Neuronal stem cell (in vitro differentiated cells): ENCODE measurements around the gene TCEANC2. TPM values are rescaled to one million over a fixed set of nuclear protein-coding genes. Genes with fewer than 3 reads are reported as not detected.
"Not testable (repeated sequence)": the region's sequence is repeated elsewhere in the genome, so short reads cannot be mapped to it uniquely, and the experiment has no call there.

ENCODE experiments used
- DNase-seq: peaks from one replicate; pipeline ENCODE4 v3.0.0-alpha.2; 2013; ENCODE audit warnings: low spot score
- H2AFZ ChIP-seq: one replicate; pipeline ENCODE4 v1.6.1; 2013; ENCODE audit warnings: mild to moderate bottlenecking, low read length, inconsistent platforms
- H2AK5ac ChIP-seq: 2 replicates; pipeline ENCODE4 v1.6.1; 2013; ENCODE audit warnings: low read depth, mild to moderate bottlenecking, inconsistent platforms, low read length, moderate library complexity, mixed read lengths
- H2BK120ac ChIP-seq: 2 replicates; pipeline ENCODE4 v1.6.1; 2013; ENCODE audit warnings: low read depth, mild to moderate bottlenecking, inconsistent platforms, low read length, moderate library complexity, mixed read lengths
- H2BK12ac ChIP-seq: one replicate; pipeline ENCODE4 v1.6.1; 2013; ENCODE audit warnings: low read length, inconsistent platforms
- H2BK15ac ChIP-seq: 2 replicates; pipeline ENCODE4 v1.6.1; 2013; ENCODE audit warnings: mild to moderate bottlenecking, low read length, inconsistent platforms, mixed read lengths
- H2BK5ac ChIP-seq: one replicate; pipeline ENCODE4 v1.6.1; 2013; ENCODE audit warnings: inconsistent platforms, mild to moderate bottlenecking, low read length, moderate library complexity
- H3K14ac ChIP-seq: one replicate; pipeline ENCODE4 v1.6.1; 2013; ENCODE audit warnings: low read length, inconsistent platforms
- H3K18ac ChIP-seq: 2 replicates; pipeline ENCODE4 v1.6.1; 2013; ENCODE audit warnings: low read length, inconsistent platforms
- H3K23ac ChIP-seq: 2 replicates; pipeline ENCODE4 v1.6.1; 2013; ENCODE audit warnings: low read depth, mild to moderate bottlenecking, mixed read lengths, low read length, inconsistent platforms; ENCODE audit not compliant: poor library complexity
- H3K27ac ChIP-seq: replicated peaks from 3 replicates; pipeline ENCODE4 v1.5.1; 2013; ENCODE audit warnings: low read length, inconsistent platforms
- H3K27me3 ChIP-seq, 3 experiments: 2 replicates each; pipeline ENCODE4 v1.6.1; 2013; ENCODE audit warnings: low read length in 3 of 3, mild to moderate bottlenecking in 2 of 3, inconsistent platforms in 1 of 3, low read depth in 1 of 3, mixed read lengths in 1 of 3, moderate library complexity in 1 of 3; ENCODE audit not compliant: control insufficient read depth in 3 of 3, insufficient read depth in 3 of 3
- H3K36me3 ChIP-seq, 2 donors: replicated peaks in 1 of 2; 2 replicates each; pipeline ENCODE4 v1.6.1; 2013; ENCODE audit warnings: low read length in 2 of 2; ENCODE audit not compliant: control insufficient read depth in 2 of 2, insufficient read depth in 2 of 2
- H3K4ac ChIP-seq: 2 replicates; pipeline ENCODE4 v1.6.1; 2013; ENCODE audit warnings: inconsistent platforms, mild to moderate bottlenecking, low read length, moderate library complexity
- H3K4me1 ChIP-seq, 2 donors: 1 replicate in 1 of 2; 2 replicates in 1 of 2; pipeline ENCODE4 v1.6.1; 2013; ENCODE audit warnings: low read length in 2 of 2, low read depth in 1 of 2; ENCODE audit not compliant: control insufficient read depth in 2 of 2, insufficient read depth in 1 of 2
- H3K4me2 ChIP-seq: one replicate; pipeline ENCODE4 v1.6.1; 2013; ENCODE audit warnings: mild to moderate bottlenecking, low read length, inconsistent platforms; ENCODE audit not compliant: insufficient read depth, poor library complexity, severe bottlenecking
- H3K4me3 ChIP-seq, 2 donors: 2 replicates each; pipeline ENCODE4 v1.5.1; 2013; ENCODE audit warnings: low read length in 2 of 2, mild to moderate bottlenecking in 2 of 2, inconsistent platforms in 1 of 2, moderate library complexity in 1 of 2
- H3K79me1 ChIP-seq: one replicate; pipeline ENCODE4 v1.6.1; 2013; ENCODE audit warnings: low read depth, mild to moderate bottlenecking, inconsistent platforms, low read length, moderate library complexity
- H3K9ac ChIP-seq: one replicate; pipeline ENCODE4 v1.6.1; 2013; ENCODE audit warnings: mild to moderate bottlenecking, low read depth, low read length, inconsistent platforms; ENCODE audit not compliant: poor library complexity
- H3K9me3 ChIP-seq, 2 donors: replicated peaks in 1 of 2; 2 replicates each; pipeline versions ENCODE3 to v1.6.1; 2013; ENCODE audit warnings: low read length in 2 of 2, mild to moderate bottlenecking in 2 of 2, inconsistent platforms in 1 of 2, low read depth in 1 of 2, mixed read lengths in 1 of 2, moderate library complexity in 1 of 2; ENCODE audit not compliant: control insufficient read depth in 2 of 2, insufficient read depth in 1 of 2
- H4K8ac ChIP-seq: one replicate; pipeline ENCODE4 v1.6.1; 2013; ENCODE audit warnings: low read depth, mild to moderate bottlenecking, inconsistent platforms, low read length, moderate library complexity
- H4K91ac ChIP-seq: one replicate; pipeline ENCODE4 v1.6.1; 2013; ENCODE audit warnings: low read length, low read depth, mild to moderate bottlenecking, inconsistent platforms; ENCODE audit not compliant: poor library complexity
- WGBS, 2 donors: extraction: QIAGEN DNeasy Blood & Tissue Kit; methylation state at CpG; one replicate each; pipeline ENCODE4 v1.1.7; 2013; ENCODE audit warnings: missing lambda C conversion rate in 2 of 2, mixed read lengths in 1 of 2; ENCODE audit not compliant: insufficient read length in 2 of 2, insufficient replicate concordance in 1 of 2; ENCODE audit errors: extremely low coverage in 2 of 2; 5-methylcytosine and 5-hydroxymethylcytosine counted together
- polyA plus RNA-seq, 2 experiments: library from polyadenylated mRNA; stranded (reverse); fragments of 200-250 nt; gene quantifications; one replicate each; pipeline ENCODE4 v1.2.3, GENCODE V29; 2013

TCEANC2 gene
- polyA plus RNA-seq (2013, experiment 1 of 2): 3.7 TPM
- polyA plus RNA-seq (2013, experiment 2 of 2): 3.8 TPM

- H3K79me1 ChIP-seq: no peaks in the 10 kb centered on the region
- H3K18ac ChIP-seq: peak within 1 kb of the TSS; percentile 92
- H2AK5ac ChIP-seq: peak within 1 kb of the TSS; percentile 23
- H2BK120ac ChIP-seq: peak within 1 kb of the TSS; percentile 34
- no peak within 1 kb of the TSS for H4K91ac ChIP-seq
- H3K4me2 ChIP-seq: peak within 1 kb of the TSS; percentile 64
- H2BK5ac ChIP-seq: peak within 1 kb of the TSS; percentile 97
- H3K14ac ChIP-seq: no peak within 1 kb of the TSS
- peaks cover 2 to 4% of the 10 kb centered on the region in 2 donors for H3K4me1 ChIP-seq
- WGBS, 2 donors: no CpG with 5 or more reads among the region's 59 CpGs
- H2BK15ac ChIP-seq: peak within 1 kb of the TSS; percentile 70
- peak within 1 kb of the TSS; percentile 94 for H2AFZ ChIP-seq
- H2BK12ac ChIP-seq: no peak within 1 kb of the TSS
- peak; percentile 96 for DNase-seq
- H3K27ac ChIP-seq: peak within 1 kb of the TSS; percentile 95
- no peak within 1 kb of the TSS for H3K4ac ChIP-seq
- H3K4me3 ChIP-seq: peak within 1 kb of the TSS; percentile 67 to 93
- H3K9me3 ChIP-seq: no peaks in the 10 kb centered on the region
- H4K8ac ChIP-seq: no peak within 1 kb of the TSS
- peak within 1 kb of the TSS; percentile 95 for H3K9ac ChIP-seq
- no peaks in the 10 kb centered on the region for H3K27me3 ChIP-seq
- no peaks in the 10 kb centered on the region for H3K36me3 ChIP-seq
- peak within 1 kb of the TSS; percentile 82 for H3K23ac ChIP-seq
These were observed at the start of gene TCEANC2, which contains the start of gene TMEM59 for GRCh38 chr1:54052934-54053744. Gene TCEANC2, plus strand, starts transcription at chr1:54053608. Its CDS starts 815 bp downstream, at chr1:54054423. Gene TMEM59, minus strand, starts transcription at chr1:54053204. Its CDS starts 16 bp downstream, at chr1:54053188.

- WGBS, 2 donors: no CpG with 5 or more reads among the region's 19 CpGs
- DNase-seq, H2AK5ac ChIP-seq: not testable (repeated sequence)
These were observed 49.5 kb upstream of the TCEANC2 start for GRCh38 chr1:54003750-54004480.

GRCh38 chr1:54004481-54005049 lies 48.8 kb upstream of the TCEANC2 start:
- H3K9ac ChIP-seq: no peak overlapping the region
- H3K4me1 ChIP-seq: no peaks in the 10 kb centered on the region
- WGBS, 2 donors: no CpG with 5 or more reads among the region's 27 CpGs
- H3K9me3 ChIP-seq: peaks cover 0 to 6% of the 10 kb centered on the region in 2 donors
- no peak overlapping the region for H3K4ac ChIP-seq
- H2AK5ac ChIP-seq: no peak overlapping the region
- H3K18ac ChIP-seq: no peak overlapping the region
- no peak overlapping the region for H3K4me3 ChIP-seq
- no peak overlapping the region for H2AFZ ChIP-seq
- H3K14ac ChIP-seq: no peak overlapping the region
- H3K36me3 ChIP-seq: no peaks in the 10 kb centered on the region
- H3K79me1 ChIP-seq: no peaks in the 10 kb centered on the region
- no peak overlapping the region for H3K27ac ChIP-seq
- H4K8ac ChIP-seq: no peak overlapping the region
- DNase-seq: no peak
- H4K91ac ChIP-seq: no peak overlapping the region
- no peak overlapping the region for H2BK120ac ChIP-seq
- peaks cover 0 to 5% (median 0%) of the 10 kb centered on the region in 3 experiments for H3K27me3 ChIP-seq
- no peak overlapping the region for H2BK15ac ChIP-seq
- no peak overlapping the region for H3K4me2 ChIP-seq
- no peak overlapping the region for H3K23ac ChIP-seq
- H2BK5ac ChIP-seq: no peak overlapping the region
- no peak overlapping the region for H2BK12ac ChIP-seq

More at GRCh38 chr1:54003750-54004480, 49.5 kb upstream of the TCEANC2 start:
- H3K4me1 ChIP-seq, H4K8ac ChIP-seq, H3K4me2 ChIP-seq, H2BK120ac ChIP-seq, H3K4ac ChIP-seq, H2BK12ac ChIP-seq, H2BK15ac ChIP-seq, H3K23ac ChIP-seq, H2AFZ ChIP-seq, H3K9me3 ChIP-seq, H3K36me3 ChIP-seq, H3K4me3 ChIP-seq, H3K79me1 ChIP-seq, H3K9ac ChIP-seq, H3K18ac ChIP-seq, H3K27me3 ChIP-seq, H4K91ac ChIP-seq, H2BK5ac ChIP-seq, H3K14ac ChIP-seq, H3K27ac ChIP-seq: not testable (repeated sequence)
